Ishikawa (cell line): ENCODE results near the gene MACROD2.

ENCODE experiments used
- CEBPB ChIP-seq: IDR thresholded peaks from 2 replicates; pipeline ENCODE4 v1.6.1; 2012
- CREB1 ChIP-seq: IDR thresholded peaks from 2 replicates; pipeline ENCODE4 v1.6.1; 2012; ENCODE audit warnings: low read depth
- EGR1 ChIP-seq: IDR thresholded peaks from 2 replicates; pipeline ENCODE4 v1.6.1; 2012
- TAF1 ChIP-seq: IDR thresholded peaks from 2 replicates; pipeline ENCODE4 v1.6.1; 2012; ENCODE audit warnings: low read depth, mild to moderate bottlenecking

DNA sequence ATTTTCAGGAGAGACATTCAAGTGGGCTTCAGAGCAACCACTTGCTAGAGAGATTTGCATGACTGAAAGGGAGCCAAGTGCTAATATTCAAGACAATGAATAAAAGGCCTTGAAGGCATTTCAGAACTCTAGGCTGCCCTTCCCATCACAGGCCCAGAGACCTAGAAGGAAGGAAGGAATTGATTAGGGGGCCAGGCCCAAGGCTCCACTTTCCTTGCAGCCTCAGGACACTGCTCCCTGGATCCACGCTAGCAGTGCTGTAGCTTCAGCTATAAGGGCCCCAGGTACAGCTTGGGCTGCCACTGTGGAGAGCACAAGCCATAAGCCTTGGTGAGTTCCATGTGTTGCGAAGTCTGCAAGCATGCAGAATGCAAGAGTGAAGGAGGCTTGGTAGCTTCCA lies 1074.0 kb downstream of the MACROD2 start:
- TF ChIP-seq EGR1 (no peak), CEBPB (no peak), TAF1 (no peak), CREB1 (no peak)
